Stimulated activated CD4-positive, alpha-beta T cell treated with anti-CD3 and anti-CD28 coated beads, Interleukin-4, amount 100 ng/mL, for 48 hours (primary cell): ENCODE data around the gene NINJ1.
"Not testable (repeated sequence)": the region's sequence is repeated elsewhere in the genome, so short reads cannot be mapped to it uniquely, and the experiment has no call there.

ENCODE experiments used
- DNase-seq, 2 donors: peaks; one replicate each; pipeline ENCODE4 v3.0.0-alpha.2; 2020; ENCODE audit warnings: low read depth in 2 of 2

Gene NINJ1

GRCh38 chr9:93119703-93119952 is 14.4 kb downstream of the NINJ1 start:
- DNase-seq, result no peak

DNA sequence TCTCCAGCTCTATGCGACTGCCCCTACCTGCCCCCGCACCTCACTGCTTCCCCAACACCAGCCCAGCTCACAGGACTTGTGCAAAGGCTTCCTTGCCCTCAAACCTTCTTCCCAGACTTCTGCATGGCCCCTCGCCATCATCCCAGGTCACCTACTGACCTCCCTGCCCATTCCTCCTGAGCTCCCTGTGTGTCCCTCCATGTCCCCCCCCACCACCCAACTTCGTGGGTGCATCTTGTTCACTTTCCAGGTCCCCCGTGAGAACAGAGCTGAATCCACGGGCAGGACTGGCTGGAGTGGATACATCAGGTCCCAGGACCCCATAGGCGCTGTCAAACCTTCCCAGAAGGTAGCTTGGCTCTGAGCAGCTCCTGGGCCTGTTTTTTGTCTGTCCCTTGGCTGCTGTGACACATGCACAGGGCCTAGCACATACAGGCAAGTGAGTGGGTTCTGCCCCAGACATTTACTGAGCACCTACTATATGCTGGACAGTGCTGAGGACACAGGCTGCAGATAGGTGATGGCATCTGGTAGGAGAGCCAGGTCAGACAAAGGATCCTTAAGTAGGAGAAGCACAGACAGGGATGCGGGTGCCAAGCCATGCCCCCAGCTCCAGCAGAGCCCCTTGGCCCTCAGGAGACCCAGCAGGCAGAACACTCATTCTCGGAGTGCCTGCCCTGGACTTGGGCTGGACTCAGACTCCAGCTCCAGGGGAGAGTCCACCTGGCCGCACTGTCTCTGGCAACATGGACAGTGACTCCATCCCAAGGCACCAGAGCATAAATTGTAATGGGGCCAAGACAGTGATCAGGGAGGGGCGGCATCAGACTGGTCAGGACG is 15.0 kb downstream of the NINJ1 start:
- DNase-seq, result no peak

DNA sequence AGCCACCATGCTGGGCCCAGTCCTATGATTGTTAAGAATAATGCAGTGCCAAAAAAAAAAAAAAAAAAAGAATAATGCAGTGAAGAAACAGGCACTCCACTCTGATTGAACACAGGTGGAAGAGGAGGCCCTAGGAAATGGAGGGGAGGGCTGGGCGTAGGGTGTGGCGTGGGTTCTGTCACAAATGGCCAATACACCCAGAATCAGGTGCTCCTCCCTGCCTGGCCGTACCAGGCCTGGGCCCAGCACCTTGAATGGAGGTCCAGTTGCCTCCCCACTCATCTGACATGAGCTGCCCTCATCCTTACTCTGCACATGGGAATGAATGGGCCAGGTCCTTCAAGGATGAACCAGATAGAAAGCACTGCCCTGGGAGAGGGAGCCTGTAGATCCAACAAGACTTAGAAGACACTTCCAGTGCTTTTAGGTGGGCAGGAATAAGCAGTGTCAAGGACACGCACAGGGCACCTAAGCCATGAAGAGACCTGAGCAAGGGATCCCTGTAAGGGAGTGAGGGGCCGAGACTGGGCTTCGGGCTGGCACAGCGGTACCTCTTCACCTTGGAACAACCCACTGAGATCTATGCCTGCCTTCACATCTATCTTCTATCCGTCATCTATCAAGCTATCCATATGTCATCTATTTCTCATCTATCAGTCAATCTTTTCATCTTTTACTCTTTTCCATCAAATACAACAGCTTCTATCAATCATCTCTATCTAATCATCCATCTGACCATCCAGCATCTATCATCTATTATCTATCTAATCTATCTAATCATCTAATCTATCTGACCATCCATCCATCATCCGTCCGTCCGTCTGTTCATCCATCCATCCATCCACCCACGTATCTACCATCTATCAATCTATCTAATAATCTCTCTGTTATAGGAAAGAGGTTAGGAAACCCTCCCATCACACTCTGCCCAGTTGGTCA is 15.9 kb downstream of the NINJ1 start:
- DNase-seq, result no peak

DNA sequence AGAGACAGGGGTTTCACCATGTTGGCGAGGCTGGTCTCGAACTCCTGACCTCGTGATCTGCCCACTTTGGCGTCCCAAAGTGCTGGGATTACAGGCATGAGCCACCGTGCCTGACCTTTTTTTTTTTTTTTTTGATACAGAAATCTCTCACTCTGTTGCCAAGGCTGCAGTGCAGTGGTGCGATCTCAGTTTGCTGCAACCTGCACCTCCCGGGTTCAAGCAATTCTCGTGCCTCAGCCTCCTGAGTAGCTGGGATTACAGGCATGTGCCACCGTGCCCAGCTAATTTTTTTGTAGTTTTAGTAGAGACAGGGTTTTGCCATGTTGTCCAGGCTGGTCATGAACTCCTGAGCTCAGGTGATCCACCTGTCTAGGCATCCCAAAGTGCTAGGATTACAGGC is 16.5 kb downstream of the NINJ1 start:
- not testable (repeated sequence) for DNase-seq

DNA sequence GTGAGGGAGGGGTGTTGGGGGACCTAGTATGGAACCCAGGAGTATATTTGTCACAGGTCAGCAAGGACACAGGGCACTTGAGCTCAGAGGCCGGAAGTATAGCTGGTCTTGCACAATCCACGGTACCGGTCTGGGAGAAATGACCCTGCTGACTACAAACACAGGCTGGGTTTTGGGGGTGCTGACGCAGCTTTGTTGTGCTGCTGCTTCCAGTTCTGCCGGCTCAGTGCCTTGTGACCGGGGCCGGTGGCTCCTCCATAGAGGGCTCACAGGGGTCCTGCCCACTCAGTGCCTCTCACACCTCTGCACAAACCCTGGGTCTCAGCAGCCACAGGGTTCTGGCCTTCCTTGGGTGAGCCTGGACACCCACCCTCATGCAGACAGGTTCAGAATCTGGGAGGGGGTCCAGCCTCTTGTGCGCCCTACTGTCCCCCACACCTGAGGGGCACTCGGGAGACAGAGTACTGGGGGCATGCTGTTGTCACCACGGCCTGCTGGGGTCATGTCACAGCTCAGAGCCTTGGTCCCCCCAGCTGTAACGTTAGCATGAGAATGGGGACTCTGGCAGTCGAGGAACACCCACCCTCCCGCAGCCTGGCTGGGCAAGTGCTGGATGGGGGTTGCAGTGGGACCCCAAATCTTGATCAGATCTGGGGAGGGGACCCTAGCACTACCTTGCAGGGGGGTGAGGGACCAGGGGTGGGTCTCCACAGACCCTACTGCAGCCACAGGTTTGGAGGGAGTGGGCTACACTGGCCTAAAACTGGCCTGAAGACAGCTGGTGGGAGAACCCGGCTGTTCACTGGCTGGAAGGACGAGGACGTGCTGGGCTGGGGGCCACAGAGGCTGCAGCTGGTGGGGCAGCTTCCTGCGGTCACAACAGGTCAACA is 17.7 kb downstream of the NINJ1 start:
- no peak for DNase-seq

DNA sequence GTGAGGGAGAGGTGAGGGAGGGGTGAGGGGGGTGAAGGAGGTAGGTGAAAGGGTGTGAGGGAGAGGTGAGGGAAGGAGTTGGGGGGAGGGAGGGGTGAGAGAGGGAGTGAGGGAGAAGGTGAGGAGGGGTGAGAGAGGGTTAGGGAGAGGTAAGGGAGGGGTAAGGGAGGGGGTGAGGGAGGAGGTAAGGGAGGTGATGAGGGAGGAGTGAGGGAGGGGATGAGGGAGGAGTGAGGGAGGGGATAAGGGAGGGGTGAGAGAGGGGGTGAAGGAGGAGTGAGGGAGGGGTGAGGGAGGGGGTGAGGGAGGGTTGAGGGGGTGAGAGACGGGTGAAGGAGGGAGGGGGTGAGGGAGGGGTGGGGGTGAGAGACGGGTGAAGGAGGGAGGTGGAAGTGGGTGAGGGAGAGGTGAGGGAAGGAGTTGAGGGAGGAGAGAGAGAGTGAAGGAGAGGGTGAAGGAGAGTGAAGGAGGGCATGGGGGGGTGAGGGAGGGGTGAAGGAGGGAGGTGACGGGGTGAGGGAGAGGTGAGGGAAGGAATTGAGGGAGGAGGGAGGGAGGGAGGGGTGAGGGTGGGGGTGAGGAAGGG is 18.5 kb downstream of the NINJ1 start:
- DNase-seq, result no peak

GRCh38 chr9:93114984-93115335 is 19.1 kb downstream of the NINJ1 start:
- no peak for DNase-seq

- DNase-seq, result no peak
Observed at GRCh38 chr9:93114169-93114983, 19.7 kb downstream of the NINJ1 start.

DNA sequence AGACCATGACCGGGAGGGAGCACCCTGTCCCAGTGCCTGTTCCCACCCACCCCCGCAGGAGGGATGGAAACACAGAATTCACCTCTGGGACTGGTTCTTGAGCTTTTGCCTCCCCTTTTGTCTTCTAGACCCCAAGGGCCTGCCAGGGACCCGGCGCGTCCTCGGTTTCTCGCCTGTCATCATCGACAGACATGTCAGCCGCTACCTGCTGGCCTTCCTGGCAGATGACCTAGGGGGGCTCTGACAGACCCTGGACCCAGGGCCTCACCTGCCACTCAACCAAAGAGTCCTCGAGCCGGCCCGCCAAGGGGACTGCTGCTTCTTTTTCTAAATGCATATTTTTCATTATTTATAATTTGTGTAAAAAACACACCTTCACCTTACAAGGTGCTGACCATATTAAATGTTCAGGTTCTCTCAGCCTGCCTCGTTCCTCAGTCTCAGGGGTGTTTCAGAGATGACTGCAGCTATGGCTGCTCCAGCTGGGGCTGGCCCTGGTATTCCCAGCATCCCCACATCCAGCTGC is 21.1 kb downstream of the NINJ1 start:
- DNase-seq, result no peak

DNA sequence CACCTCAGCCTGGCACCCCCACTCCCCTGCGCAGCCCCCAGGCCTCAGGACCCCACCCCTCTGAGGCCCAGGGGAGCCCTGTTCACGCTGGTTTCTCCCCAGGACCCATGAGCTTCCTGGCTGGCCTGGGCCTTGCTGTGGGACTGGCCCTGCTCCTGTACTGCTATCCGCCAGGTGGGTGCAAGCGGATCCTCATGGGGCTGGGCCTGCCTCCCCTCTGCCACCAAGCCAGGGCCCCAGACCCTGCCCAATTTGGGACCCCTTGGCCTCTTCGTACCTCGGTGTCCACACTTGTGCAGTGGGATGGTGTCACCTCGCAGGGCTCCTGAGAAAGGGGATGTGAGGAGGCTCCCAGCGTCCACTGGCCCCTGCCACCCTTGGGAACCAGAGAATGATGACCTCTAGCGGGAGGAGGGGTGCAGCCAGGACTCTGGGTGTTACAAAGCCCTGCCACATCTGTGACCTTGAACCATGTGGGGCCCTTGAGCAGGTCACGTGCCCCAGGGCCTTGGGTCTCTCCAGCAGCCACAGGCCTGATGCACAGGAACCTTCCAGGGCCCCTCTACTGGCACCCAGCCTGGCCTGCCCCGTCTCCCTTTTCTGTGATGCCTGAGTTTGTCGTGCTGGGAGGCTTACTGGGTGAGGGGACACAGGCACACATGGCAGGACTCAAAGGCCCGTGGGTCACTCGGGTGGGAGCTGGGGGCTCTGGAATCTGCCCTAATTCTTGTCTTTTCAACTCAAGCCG is 21.8 kb downstream of the NINJ1 start:
- DNase-seq, result no peak

GRCh38 chr9:93111371-93112115 is 22.5 kb downstream of the NINJ1 start:
- no peak for DNase-seq

DNA sequence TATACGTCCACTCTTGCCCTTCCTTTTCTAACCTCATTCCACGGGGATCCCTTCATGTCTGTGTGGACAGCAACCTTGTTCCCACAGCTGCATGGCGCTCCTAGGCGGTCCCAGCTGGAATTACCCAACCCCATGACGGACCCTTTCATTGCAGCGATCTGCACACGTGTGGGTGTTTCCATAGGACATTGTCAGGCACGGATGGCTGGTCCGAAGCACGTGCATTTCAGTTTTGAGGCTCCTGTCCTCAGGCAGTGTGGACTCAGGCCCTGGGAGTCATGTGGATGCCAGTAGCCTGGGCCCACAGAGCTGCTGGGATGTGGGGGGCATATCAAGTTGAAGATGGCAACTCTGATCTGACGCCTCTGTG is 23.1 kb downstream of the NINJ1 start:
- no peak for DNase-seq

GRCh38 chr9:93110311-93110855 is 23.7 kb downstream of the NINJ1 start:
- DNase-seq, result no peak

GRCh38 chr9:93108291-93109041 is 25.6 kb downstream of the NINJ1 start:
- peak; percentile 43 to 49 for DNase-seq

- no peak for DNase-seq
Observed at GRCh38 chr9:93107825-93108161, 26.3 kb downstream of the NINJ1 start.

GRCh38 chr9:93107151-93107824 is 26.8 kb downstream of the NINJ1 start:
- no peak for DNase-seq

DNA sequence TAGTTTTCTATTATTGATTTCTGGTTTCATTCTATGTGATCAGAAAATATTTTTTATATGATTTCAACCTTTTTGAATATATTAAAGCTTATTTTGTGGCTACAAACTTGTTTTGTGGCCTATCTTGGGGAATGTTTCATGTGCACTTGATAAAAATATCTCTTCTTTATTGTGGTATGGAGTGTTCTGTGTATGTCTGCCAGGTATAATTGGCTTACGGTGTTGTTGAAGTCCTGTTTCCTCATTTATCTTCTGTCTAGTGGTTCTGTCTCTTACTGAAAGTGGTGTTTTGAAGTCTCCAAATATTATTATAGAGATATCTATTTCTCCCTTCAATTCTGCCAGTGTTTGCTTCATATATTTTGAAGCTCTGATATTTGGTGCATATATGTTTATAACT is 28.4 kb downstream of the NINJ1 start:
- no peak for DNase-seq

GRCh38 chr9:93101086-93101485 is 33.0 kb downstream of the NINJ1 start:
- not testable (repeated sequence) for DNase-seq
